Neural crest cell (in vitro differentiated cells): Measurements from ENCODE around the gene PRR15. TPM values are rescaled to one million over a fixed set of nuclear protein-coding genes. Genes with fewer than 3 reads are reported as not detected.
"Not testable (repeated sequence)": the region's sequence is repeated elsewhere in the genome, so short reads cannot be mapped to it uniquely, and the experiment has no call there.

Experiments used
- DNase-seq: peaks from one replicate; pipeline ENCODE4 v3.0.0; 2021; ENCODE audit warnings: low read depth, mixed read lengths, low spot score
- H3K27ac Mint-ChIP-seq: one replicate; pipeline ENCODE4 v1.8.0; 2021; ENCODE audit warnings: mild to moderate bottlenecking, mixed read lengths; ENCODE audit not compliant: unreplicated experiment
- H3K27me3 Mint-ChIP-seq: 2 replicates; pipeline ENCODE4 v1.8.0; 2021; ENCODE audit warnings: low read depth, mild to moderate bottlenecking, mixed read lengths
- H3K36me3 Mint-ChIP-seq: 2 replicates; pipeline ENCODE4 v1.8.0; 2021; ENCODE audit warnings: low read depth, mild to moderate bottlenecking, mixed read lengths
- H3K4me1 Mint-ChIP-seq: 2 replicates; pipeline ENCODE4 v1.8.0; 2021; ENCODE audit warnings: mixed read lengths
- H3K4me3 Mint-ChIP-seq: one replicate; pipeline ENCODE4 v1.8.0; 2021; ENCODE audit warnings: mild to moderate bottlenecking, mixed read lengths
- H3K9me3 Mint-ChIP-seq: 2 replicates; pipeline ENCODE4 v1.8.0; 2021; ENCODE audit warnings: mixed read lengths
- long read RNA-seq: library from polyadenylated mRNA; unstranded; transcript quantifications from one replicate; pipeline ENCODE4 v2.0.0, GENCODE V29; 2020
- total RNA-seq: library from RNA; stranded (reverse); gene quantifications from 2 replicates; pipeline ENCODE4 v1.2.1, GENCODE V29; 2021
- TF ChIP-seq, protein P1 (sequence below): fragments of 200-600 bp; sonication (generic); conservative IDR thresholded peaks from 2 replicates; pipeline ENCODE4 v1.5.0; 2021; ENCODE audit warnings: antibody characterized with exemption, mild to moderate bottlenecking

The PRR15 gene, protein sequence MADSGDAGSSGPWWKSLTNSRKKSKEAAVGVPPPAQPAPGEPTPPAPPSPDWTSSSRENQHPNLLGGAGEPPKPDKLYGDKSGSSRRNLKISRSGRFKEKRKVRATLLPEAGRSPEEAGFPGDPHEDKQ
- 0.41 TPM in 1 of 2 replicates, not detected in the other for total RNA-seq
- long read RNA-seq: 0 reads

DNA sequence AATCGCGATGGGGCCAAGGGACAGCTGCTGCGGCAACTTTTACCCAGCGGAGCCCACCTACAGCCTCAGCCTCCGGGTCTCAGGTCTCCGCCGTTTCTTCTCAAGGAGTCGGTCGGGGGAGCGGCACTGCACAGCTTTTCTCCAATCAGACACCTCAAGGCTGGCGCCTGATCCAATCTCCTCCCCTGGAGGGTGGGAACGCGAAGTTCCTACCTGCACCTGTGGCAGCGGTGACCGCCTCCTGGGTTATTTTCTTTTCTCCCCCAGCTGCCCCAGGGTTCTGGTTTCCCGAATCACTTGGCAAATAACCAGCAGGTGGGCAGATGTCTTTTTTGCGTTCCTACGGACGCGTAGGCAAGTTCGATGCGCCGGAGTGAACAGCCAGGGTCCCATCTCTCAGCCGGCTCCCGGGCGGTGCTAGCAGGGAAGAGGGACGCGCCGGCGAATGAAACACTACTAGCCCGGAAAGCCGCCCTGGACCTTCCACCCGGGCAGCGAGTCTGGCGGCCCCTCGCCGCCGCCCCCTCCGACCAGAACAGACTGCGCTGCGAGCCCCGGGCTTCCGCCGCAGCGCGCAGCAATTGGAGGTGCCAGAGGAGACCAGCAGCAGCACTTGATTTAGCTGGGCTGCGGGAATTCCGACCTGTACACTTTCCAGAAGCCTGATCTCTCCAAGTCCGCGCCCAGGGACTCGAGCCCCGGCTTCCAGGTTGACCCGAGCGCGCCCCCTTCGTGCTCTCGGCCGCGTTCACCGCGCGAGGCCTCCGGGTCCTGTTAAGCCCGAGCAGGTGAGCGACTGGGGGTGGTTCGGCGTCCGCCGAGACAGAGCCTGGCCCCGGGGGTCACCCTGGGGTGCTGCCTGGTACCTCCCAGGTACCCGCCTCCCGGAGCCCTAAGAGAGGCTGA, at the start of gene PRR15:
Gene PRR15, plus strand, starts transcription at position 246 of the 906 bp plus-strand sequence. CDS start 2,495 bp downstream, outside the sequence.
- Mint-ChIP-seq H3K9me3 (no peaks in the 10 kb centered on the region), H3K27me3 (peaks cover 68% of the 10 kb centered on the region), H3K4me1 (peaks cover 20% of the 10 kb centered on the region), H3K27ac (no peak within 1 kb of the TSS), H3K4me3 (peak within 1 kb of the TSS; percentile 89), H3K36me3 (no peaks in the 10 kb centered on the region)
- DNase-seq: peak; percentile 31
- TF ChIP-seq, protein P1, sequence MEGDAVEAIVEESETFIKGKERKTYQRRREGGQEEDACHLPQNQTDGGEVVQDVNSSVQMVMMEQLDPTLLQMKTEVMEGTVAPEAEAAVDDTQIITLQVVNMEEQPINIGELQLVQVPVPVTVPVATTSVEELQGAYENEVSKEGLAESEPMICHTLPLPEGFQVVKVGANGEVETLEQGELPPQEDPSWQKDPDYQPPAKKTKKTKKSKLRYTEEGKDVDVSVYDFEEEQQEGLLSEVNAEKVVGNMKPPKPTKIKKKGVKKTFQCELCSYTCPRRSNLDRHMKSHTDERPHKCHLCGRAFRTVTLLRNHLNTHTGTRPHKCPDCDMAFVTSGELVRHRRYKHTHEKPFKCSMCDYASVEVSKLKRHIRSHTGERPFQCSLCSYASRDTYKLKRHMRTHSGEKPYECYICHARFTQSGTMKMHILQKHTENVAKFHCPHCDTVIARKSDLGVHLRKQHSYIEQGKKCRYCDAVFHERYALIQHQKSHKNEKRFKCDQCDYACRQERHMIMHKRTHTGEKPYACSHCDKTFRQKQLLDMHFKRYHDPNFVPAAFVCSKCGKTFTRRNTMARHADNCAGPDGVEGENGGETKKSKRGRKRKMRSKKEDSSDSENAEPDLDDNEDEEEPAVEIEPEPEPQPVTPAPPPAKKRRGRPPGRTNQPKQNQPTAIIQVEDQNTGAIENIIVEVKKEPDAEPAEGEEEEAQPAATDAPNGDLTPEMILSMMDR: no peak

DNA sequence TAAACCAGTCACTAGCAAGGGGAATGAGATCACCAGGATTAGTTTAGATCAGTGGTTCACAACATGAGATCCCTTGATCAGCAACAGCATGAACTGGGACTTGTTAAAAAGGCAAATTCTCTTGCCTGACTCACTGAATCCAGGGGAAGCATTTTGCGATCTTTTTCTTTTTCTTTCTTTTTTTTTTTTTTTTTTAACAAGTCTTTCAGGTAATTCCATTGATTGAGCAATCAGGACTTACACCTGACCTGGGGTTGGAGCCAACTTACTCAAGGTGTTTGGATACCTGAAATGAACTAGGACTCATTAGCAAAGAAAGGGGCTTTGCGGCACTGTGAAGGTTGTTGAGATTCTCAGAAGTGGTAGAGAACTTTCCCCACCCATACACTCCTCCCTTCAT, 47.1 kb upstream of the PRR15 start:
- peaks cover 3% of the 10 kb centered on the region for H3K36me3 Mint-ChIP-seq
- TF ChIP-seq, protein P1: no peak
- H3K27ac Mint-ChIP-seq: no peak overlapping the region
- no peak overlapping the region for H3K4me3 Mint-ChIP-seq
- H3K27me3 Mint-ChIP-seq: no peaks in the 10 kb centered on the region
- DNase-seq: no peak
- H3K9me3 Mint-ChIP-seq: peaks cover 5% of the 10 kb centered on the region
- no peaks in the 10 kb centered on the region for H3K4me1 Mint-ChIP-seq

DNA sequence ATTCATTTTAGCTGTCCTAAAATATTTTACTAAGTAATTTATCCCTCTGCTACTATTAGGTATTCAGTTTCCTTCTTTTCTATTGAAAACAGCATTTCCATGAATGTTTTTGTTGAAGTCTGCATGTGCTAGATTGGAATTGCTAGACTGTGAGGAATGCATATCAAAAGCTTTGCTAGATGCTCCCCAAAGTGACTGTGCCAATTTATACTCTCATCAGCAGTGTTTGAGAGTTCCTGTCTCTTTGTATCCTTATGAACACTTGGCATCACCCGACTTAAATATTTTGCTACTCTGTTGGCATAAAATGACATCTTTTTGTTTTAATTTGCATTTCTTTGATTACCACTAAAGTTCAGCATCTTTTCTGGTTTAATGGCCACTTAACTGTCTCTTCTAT, 45.0 kb upstream of the PRR15 start:
- H3K27ac Mint-ChIP-seq: no peak overlapping the region
- TF ChIP-seq, protein P1: no peak
- peaks cover 9% of the 10 kb centered on the region for H3K9me3 Mint-ChIP-seq

DNA sequence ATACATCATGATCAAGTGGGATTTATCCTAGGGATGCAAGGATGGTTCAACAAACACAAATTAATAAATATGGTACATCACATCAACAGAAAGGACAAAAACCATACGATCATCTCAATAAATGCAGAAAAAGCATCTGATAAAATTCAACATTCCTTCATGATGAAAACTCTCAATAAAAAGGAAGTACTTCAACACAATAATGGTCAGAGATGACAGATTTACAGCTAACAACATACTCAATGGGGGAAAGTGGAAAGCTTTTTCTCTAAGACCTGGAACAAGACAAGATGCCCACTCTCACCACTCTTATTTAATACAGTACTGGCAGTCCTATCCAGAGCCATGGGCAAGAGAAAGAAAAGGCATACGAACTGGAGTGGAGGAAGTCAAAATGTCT, 39.9 kb upstream of the PRR15 start:
- DNase-seq: no peak
- no peak overlapping the region for H3K4me3 Mint-ChIP-seq
- no peaks in the 10 kb centered on the region for H3K27me3 Mint-ChIP-seq
- H3K36me3 Mint-ChIP-seq: peaks cover 20% of the 10 kb centered on the region
- H3K4me1 Mint-ChIP-seq: no peaks in the 10 kb centered on the region
- peaks cover 11% of the 10 kb centered on the region for H3K9me3 Mint-ChIP-seq
- no peak overlapping the region for H3K27ac Mint-ChIP-seq
- TF ChIP-seq, protein P1: no peak

More for the DNA sequence above, 45.0 kb upstream of the PRR15 start:
- Mint-ChIP-seq H3K27me3 (no peaks in the 10 kb centered on the region), H3K36me3 (peaks cover 8% of the 10 kb centered on the region), H3K4me1 (no peaks in the 10 kb centered on the region), H3K4me3 (no peak overlapping the region)
- DNase-seq: no peak

DNA sequence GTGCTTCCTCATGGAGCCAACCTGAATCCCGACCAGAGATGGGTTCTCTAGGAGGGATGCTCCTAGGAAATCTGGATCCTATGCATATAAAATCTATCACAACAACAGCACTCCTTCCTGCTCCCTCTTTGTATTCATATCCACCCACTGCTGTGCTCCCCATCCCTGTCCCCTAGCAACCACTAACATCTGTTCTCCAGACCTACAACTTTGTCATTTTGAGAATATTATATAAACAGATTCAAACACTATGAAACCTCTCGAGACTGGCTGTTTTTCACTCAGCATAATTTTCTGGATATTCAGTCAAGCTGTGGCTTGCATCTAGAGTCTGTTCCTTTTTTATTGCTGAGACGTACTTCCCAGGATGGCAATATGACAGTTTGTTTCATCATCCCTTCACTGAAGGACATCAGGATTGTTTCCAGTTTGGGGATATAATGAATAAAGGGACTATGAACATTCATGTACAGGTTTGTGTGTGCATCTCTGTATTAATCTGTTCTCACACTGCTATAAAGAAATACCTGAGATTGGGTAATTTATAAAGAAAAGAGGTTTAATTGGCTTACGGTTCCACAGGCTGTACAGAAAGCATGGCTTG, 36.0 kb upstream of the PRR15 start:
- Mint-ChIP-seq H3K4me3 (no peak overlapping the region), H3K27ac (no peak overlapping the region), H3K27me3 (no peaks in the 10 kb centered on the region), H3K4me1 (no peaks in the 10 kb centered on the region), H3K36me3 (peaks cover 27% of the 10 kb centered on the region), H3K9me3 (peaks cover 7% of the 10 kb centered on the region)
- DNase-seq: no peak
- TF ChIP-seq, protein P1: no peak

DNA sequence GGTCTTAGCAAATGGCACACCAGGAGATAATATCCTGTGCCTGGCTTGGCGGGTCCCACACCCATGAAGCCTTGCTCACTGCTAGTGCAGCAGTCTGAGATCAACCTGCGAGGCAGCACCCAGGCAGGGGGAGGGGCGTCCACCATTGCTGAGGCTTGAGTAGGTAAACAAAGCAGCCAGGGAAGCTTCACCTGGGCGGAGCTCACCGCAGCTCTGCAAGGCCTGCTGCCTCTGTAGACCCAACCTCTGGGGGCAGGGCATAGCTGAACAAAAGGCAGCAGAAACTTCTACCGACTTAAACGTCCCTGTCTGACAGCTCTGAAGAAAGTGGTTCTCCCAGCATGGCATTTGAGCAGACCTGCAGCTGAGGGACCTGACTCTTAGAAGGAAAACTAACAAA, 35.1 kb upstream of the PRR15 start:
- not testable (repeated sequence) for H3K9me3 Mint-ChIP-seq, DNase-seq

More for the DNA sequence above, 35.1 kb upstream of the PRR15 start:
- H3K27me3 Mint-ChIP-seq, H3K27ac Mint-ChIP-seq, H3K4me3 Mint-ChIP-seq, H3K4me1 Mint-ChIP-seq: not testable (repeated sequence)
- H3K36me3 Mint-ChIP-seq: peaks cover 25% of the 10 kb centered on the region
